K562 (cell line): ENCODE results near the gene PRKCG. TPM values are rescaled to one million over a fixed set of nuclear protein-coding genes. Genes with fewer than 3 reads are reported as not detected.

Experiments used
- ATAC-seq: fragments of 200-7000 bp; cut with Tn5 transposase; 3 replicates; pipeline ENCODE4 v1.9.1; 2020; ENCODE audit warnings: moderate library complexity
- BruUV-seq: library from RNA; stranded (reverse); fragments of 400-500 nt; replicated peaks from 2 replicates; lab custom pipeline; 2021; lab: Mats Ljungman, UMichigan
- CTCF ChIA-PET: fragments of 300-600 bp; formaldehyde crosslinking; extraction: SDS; loops from one replicate; lab custom pipeline; 2021; ENCODE audit warnings: low intra/inter-chr PET ratio; lab: Yijun Ruan, JAX
- POLR2A ChIA-PET: fragments of 300-600, 350-650 bp; sonication (Branson Sonifier 250); formaldehyde crosslinking; extraction: SDS; loops from one replicate; lab custom pipeline; 2021; ENCODE audit warnings: antibody characterized with exemption, inconsistent platforms; lab: Yijun Ruan, JAX
- DNase-seq, 4 experiments: peaks; one replicate each; pipeline versions ENCODE4 v3.0.0 to v3.0.0-alpha.2; 2011 to 2018; ENCODE audit warnings: low spot score in 3 of 4, mixed read lengths in 3 of 4; ENCODE audit errors: extremely low read depth in 1 of 4
- FAIRE-seq: peaks from 2 replicates; lab custom pipeline; 2011; peaks lifted over from hg19 to GRCh38; lab: Jason Lieb, UNC
- H2AFZ ChIP-seq: 2 replicates; pipeline ENCODE4 v1.6.0; 2011; ENCODE audit warnings: low read depth, low read length, control low read depth, inconsistent platforms
- H3K27ac ChIP-seq: fragments of 200-600 bp; 3 replicates; pipeline ENCODE4 v1.8.0; 2011; ENCODE audit warnings: low read depth, mild to moderate bottlenecking, control low read depth, inconsistent platforms, low read length, moderate library complexity, mixed read lengths; ENCODE audit errors: extremely low read depth
- H3K27me3 ChIP-seq, 2 experiments: fragments of 300-600 bp in 1 of 2; 2 replicates in 1 of 2; 3 replicates in 1 of 2; pipeline versions ENCODE4 v1.6.0 to v1.8.0; 2011; ENCODE audit warnings: inconsistent platforms in 2 of 2, low read length in 2 of 2, mild to moderate bottlenecking in 1 of 2, mixed read lengths in 1 of 2, moderate library complexity in 1 of 2; ENCODE audit not compliant: control insufficient read depth in 2 of 2, insufficient read depth in 2 of 2
- H3K36me3 ChIP-seq: fragments of 300-600 bp; 3 replicates; pipeline ENCODE4 v1.8.0; 2011; ENCODE audit warnings: mild to moderate bottlenecking, low read length, inconsistent platforms; ENCODE audit not compliant: control insufficient read depth, insufficient read depth
- H3K4me1 ChIP-seq, 2 experiments: fragments of 200-600 bp in 1 of 2; replicated peaks in 1 of 2; 2 replicates in 1 of 2; 3 replicates in 1 of 2; pipeline versions ENCODE4 v1.5.1 to v1.8.0; 2011; ENCODE audit warnings: inconsistent platforms in 2 of 2, low read length in 2 of 2, mild to moderate bottlenecking in 1 of 2, mixed read lengths in 1 of 2, moderate library complexity in 1 of 2; ENCODE audit not compliant: control insufficient read depth in 2 of 2, insufficient read depth in 2 of 2
- H3K4me2 ChIP-seq: 2 replicates; pipeline ENCODE4 v1.6.1; 2011; ENCODE audit warnings: low read length, control low read depth, inconsistent platforms, mixed read lengths; ENCODE audit not compliant: insufficient read depth
- H3K4me3 ChIP-seq: fragments of 200-600 bp; sonication (generic), shearing (Covaris generic); 2 replicates; pipeline ENCODE4 v1.5.1; 2016; ENCODE audit warnings: control low read depth, inconsistent platforms
- H3K79me2 ChIP-seq: fragments of 200-600 bp; 3 replicates; pipeline ENCODE4 v1.8.0; 2011; ENCODE audit warnings: low read length, inconsistent platforms; ENCODE audit not compliant: control insufficient read depth, insufficient read depth
- H3K9ac ChIP-seq, 2 experiments: 2 replicates each; pipeline versions ENCODE4 v1.6.0 to v1.6.1; 2011; ENCODE audit warnings: low read depth in 2 of 2, low read length in 2 of 2, control low read depth in 1 of 2, inconsistent platforms in 1 of 2, mild to moderate bottlenecking in 1 of 2, mixed read lengths in 1 of 2; ENCODE audit not compliant: insufficient read depth in 1 of 2
- H3K9me1 ChIP-seq: one replicate; pipeline ENCODE4 v1.6.0; 2011; ENCODE audit warnings: inconsistent platforms, mild to moderate bottlenecking, low read length, moderate library complexity; ENCODE audit not compliant: control insufficient read depth, insufficient read depth
- H3K9me3 ChIP-seq: replicated peaks from 2 replicates; pipeline ENCODE4 v1.5.1; 2011; ENCODE audit warnings: low read depth, low read length, inconsistent platforms; ENCODE audit not compliant: control insufficient read depth, insufficient read depth
- H4K20me1 ChIP-seq: replicated peaks from 2 replicates; pipeline ENCODE4 v1.6.1; 2011; ENCODE audit warnings: low read length, inconsistent platforms, mixed read lengths; ENCODE audit not compliant: control insufficient read depth, insufficient read depth
- ATF3 ChIP-seq, 2 experiments: fragments of 450-650 bp in 1 of 2; sonication (generic) in 1 of 2; formaldehyde crosslinking in 1 of 2; IDR thresholded peaks in 1 of 2; conservative IDR thresholded peaks in 1 of 2; 2 replicates each; pipeline versions ENCODE4 v1.6.1 to v1.8.1; 2016 to 2023; ENCODE audit warnings: mild to moderate bottlenecking in 2 of 2, moderate library complexity in 2 of 2, inconsistent platforms in 1 of 2, missing genetic modification reagents in 1 of 2
- E2F6 ChIP-seq, 2 experiments: IDR thresholded peaks; 2 replicates each; pipeline ENCODE4 v1.6.1; 2011; ENCODE audit warnings: borderline replicate concordance in 1 of 2, control low read depth in 1 of 2, low read depth in 1 of 2, low read length in 1 of 2, mild to moderate bottlenecking in 1 of 2, mixed read lengths in 1 of 2, moderate library complexity in 1 of 2; ENCODE audit not compliant: insufficient read depth in 1 of 2, insufficient read length in 1 of 2, poor library complexity in 1 of 2, severe bottlenecking in 1 of 2; ENCODE audit errors: extremely low read depth in 1 of 2
- ETV5 ChIP-seq: sonication (generic); formaldehyde crosslinking; IDR thresholded peaks from 2 replicates; pipeline ENCODE4 v1.4.0; 2020; ENCODE audit warnings: low read depth, mild to moderate bottlenecking, missing genetic modification reagents
- FOXK2 ChIP-seq, 2 experiments: fragments of 450-650 bp; IDR thresholded peaks in 1 of 2; conservative IDR thresholded peaks in 1 of 2; 2 replicates each; pipeline ENCODE4 v1.6.1; 2016; ENCODE audit warnings: low read depth in 2 of 2, mild to moderate bottlenecking in 1 of 2
- FOXP4 ChIP-seq: sonication (generic); formaldehyde crosslinking; IDR thresholded peaks from 2 replicates; pipeline ENCODE4 v1.8.0; 2022; ENCODE audit warnings: mild to moderate bottlenecking, missing genetic modification reagents, borderline replicate concordance
- JUNB ChIP-seq: fragments of 450-650 bp; formaldehyde crosslinking; conservative IDR thresholded peaks from 2 replicates; pipeline ENCODE4 v1.4.0; 2020; ENCODE audit warnings: mild to moderate bottlenecking
- POLR2G ChIP-seq: fragments of 200-400 bp; formaldehyde crosslinking; IDR thresholded peaks from 2 replicates; pipeline ENCODE4 v1.6.1; 2017; ENCODE audit warnings: low read depth, mild to moderate bottlenecking, antibody characterized with exemption, low read length, moderate library complexity
- PTBP1 ChIP-seq: fragments of 200-400 bp; formaldehyde crosslinking; IDR thresholded peaks from 2 replicates; pipeline ENCODE4 v1.6.1; 2017; ENCODE audit warnings: low read depth, low read length
- RBBP5 ChIP-seq: fragments of 200-600 bp; sonication (generic); IDR thresholded peaks from 2 replicates; pipeline ENCODE4 v1.6.1; 2012; ENCODE audit warnings: borderline replicate concordance, mild to moderate bottlenecking, low read length, control low read depth, inconsistent platforms; ENCODE audit not compliant: insufficient read depth, poor library complexity, severe bottlenecking
- TAF15 ChIP-seq: fragments of 200-400 bp; formaldehyde crosslinking; IDR thresholded peaks from 2 replicates; pipeline ENCODE4 v1.6.1; 2017; ENCODE audit warnings: mild to moderate bottlenecking, low read depth, low read length, moderate library complexity
- ZBTB9 ChIP-seq: fragments of 450-650 bp; formaldehyde crosslinking; IDR thresholded peaks from 2 replicates; pipeline ENCODE4 v1.4.0; 2020; ENCODE audit warnings: mild to moderate bottlenecking, moderate library complexity
- ZNF780A ChIP-seq: fragments of 250-450 bp; sonication (Bioruptor Pico); IDR thresholded peaks from 2 replicates; pipeline ENCODE4 v1.5.0; 2021; ENCODE audit warnings: mild to moderate bottlenecking
- ZSCAN29 ChIP-seq: fragments of 450-650 bp; IDR thresholded peaks from 2 replicates; pipeline ENCODE4 v1.6.1; 2017
- WGBS: fragments of 100-300 bp; shearing (Covaris generic); methylation state at CpG from one replicate; pipeline ENCODE4 v1.1.6; 2016; ENCODE audit warnings: low coverage, mixed read lengths; ENCODE audit not compliant: insufficient coverage; ENCODE audit errors: missing lambda C conversion rate; 5-methylcytosine and 5-hydroxymethylcytosine counted together
- in situ Hi-C: fragments of 300-500 bp; cut with MboI; formaldehyde crosslinking; loops from 4 replicates; pipeline ENCODE4 v1.15.0; 2018; ENCODE audit warnings: inconsistent platforms, mixed read lengths
- intact Hi-C: fragments of 100-400 bp; cut with micrococcal nuclease; formaldehyde crosslinking; loops from 2 replicates; pipeline ENCODE4 v1.14.2; 2022
- polyA plus RNA-seq, 8 experiments: library from polyadenylated mRNA; depleted of rRNA in 4 of 8; stranded (reverse) in 5 of 8; unstranded in 3 of 8; fragments of >200 nt; fragmentation: Nextera tagmentation in 2 of 8; fragmentation: Illumina TruSeq in 1 of 8; extraction: Ambion mirVana in 2 of 8; extraction: Trizol in 1 of 8; gene quantifications; 2 replicates each; pipeline versions ENCODE4 v1.2.1 to v1.2.3, GENCODE V29; 2011 to 2014; ENCODE audit warnings: inconsistent platforms in 1 of 8, missing spikeins in 1 of 8
- total RNA-seq, 7 experiments: library from RNA; depleted of rRNA in 6 of 7; stranded (reverse); fragments of >200 nt in 6 of 7; fragmentation: Illumina TruSeq in 2 of 7; extraction: Trizol in 2 of 7; gene quantifications; 2 replicates each; pipeline versions ENCODE4 v1.2.1 to v1.2.3, GENCODE V29; 2011 to 2021; ENCODE audit warnings: low replicate concordance in 1 of 7

The PRKCG gene
- total and polyA plus RNA-seq, 9 of the 15 experiments (the other 6 are each of a cell fraction or from before 2014, with no cell fraction given), result not detected

GRCh38 chr19:53867225-53868090, 14.5 kb upstream of the PRKCG start, which contains the start of gene MYADM:
MYADM (plus strand) TSS chr19:53867883; CDS start chr19:53873530, 5,647 bp downstream.
- peaks cover 4% of the 10 kb centered on the region for H3K9me1 ChIP-seq
- H3K4me2 ChIP-seq, result peak within 1 kb of the TSS; percentile 89
- TSS peak; percentile 38 for BruUV-seq
- H3K79me2 ChIP-seq, result peaks cover 37% of the 10 kb centered on the region
- peaks cover 27 to 54% of the 10 kb centered on the region in 2 experiments; a peak in 4 of 5 replicates for H3K4me1 ChIP-seq
- peak within 1 kb of the TSS; percentile 72 for H2AFZ ChIP-seq
- H4K20me1 ChIP-seq, result 0 out of 2 replicates have a peak, but pooled peaks cover 5% of the 10 kb centered on the region
- H3K4me3 ChIP-seq, result peak within 1 kb of the TSS; percentile 78
- peaks cover 5 to 16% of the 10 kb centered on the region in 2 experiments; a peak in 3 of 5 replicates for H3K27me3 ChIP-seq
- ChIA-PET POLR2A (interaction anchor here (0.6 to 2.6 kb wide), 8 partner anchors 8 to 344 kb away, joined by 3 to 27 read pairs (median 3); no protein-coding TSS in a partner anchor), CTCF (no interaction called here)
- ATAC-seq, result peak; percentile 73
- intact Hi-C loops (no loop called here), in situ Hi-C loops (no loop called here)
- DNase-seq, result peak; percentile 97 to 98 (median 98)
- FAIRE-seq, result peak; percentile 96
- peak within 1 kb of the TSS; percentile 99 for H3K27ac ChIP-seq
- H3K9ac ChIP-seq, result peak within 1 kb of the TSS; percentile 85 to 97
- H3K9me3 ChIP-seq, result no peaks in the 10 kb centered on the region
- WGBS, result 8% methylated on average over 12 of the region's 37 CpGs
- peaks cover 9% of the 10 kb centered on the region; the same call in 2 of the 3 replicates for H3K36me3 ChIP-seq
- no peak for TF ChIP-seq JUNB (CRISPR knock-in tag)
- TF ChIP-seq ATF3 (IDR thresholded peaks at IDR 0.05), result peak; percentile 37; the same call in 1 of the 2 replicates
- no peak for TF ChIP-seq ATF3 (CRISPR knock-in tag; conservative IDR thresholded peaks at IDR 0.05)
- TF ChIP-seq FOXP4 (CRISPR knock-in tag), result no peak
- TF ChIP-seq ZSCAN29, result no peak
- TF ChIP-seq RBBP5, result no peak
- TF ChIP-seq PTBP1, result no peak
- TF ChIP-seq ETV5 (CRISPR knock-in tag), result 0 out of 2 replicates have a peak, but pooled peaks have one; percentile 45
- TF ChIP-seq FOXK2 (conservative IDR thresholded peaks at IDR 0.05 in 1 of 2, IDR thresholded peaks at IDR 0.05 in 1 of 2; ENCODE audit: low read depth in 2 of 2), result peak; percentile 66 to 67
- TF ChIP-seq POLR2G, result peak; percentile 60; the same call in 1 of the 2 replicates
- peak in 1 of 2 experiments; percentile 14 for TF ChIP-seq E2F6 (IDR thresholded peaks at IDR 0.05; ENCODE audit: borderline replicate concordance in 1 of 2, extremely low read depth in 1 of 2, insufficient read depth in 1 of 2, insufficient read length in 1 of 2, low read depth in 1 of 2, low read length in 1 of 2, poor library complexity in 1 of 2, severe bottlenecking in 1 of 2)
- TF ChIP-seq ZNF780A (CRISPR knock-in tag), result no peak
- no peak for TF ChIP-seq TAF15
- TF ChIP-seq ZBTB9 (CRISPR knock-in tag), result no peak
